Activated naive CD4-positive, alpha-beta T cell treated with anti-CD3 and anti-CD28 coated beads, Interleukin-2, amount 50 U/mL, for 24 hours (primary cell): Measurements from ENCODE around the gene HSD17B2.

ENCODE experiments used
- H3K27ac Mint-ChIP-seq: one replicate; pipeline ENCODE4 v1.8.0; 2021; ENCODE audit warnings: mild to moderate bottlenecking, mixed read lengths
- H3K27me3 Mint-ChIP-seq: one replicate; pipeline ENCODE4 v1.8.0; 2021; ENCODE audit warnings: mixed read lengths
- H3K36me3 Mint-ChIP-seq: one replicate; pipeline ENCODE4 v1.8.0; 2021; ENCODE audit warnings: mixed read lengths
- H3K4me1 Mint-ChIP-seq: one replicate; pipeline ENCODE4 v1.8.0; 2021; ENCODE audit warnings: mixed read lengths
- H3K4me3 Mint-ChIP-seq: one replicate; pipeline ENCODE4 v1.8.0; 2021; ENCODE audit warnings: mild to moderate bottlenecking, mixed read lengths
- H3K9me3 Mint-ChIP-seq: one replicate; pipeline ENCODE4 v1.8.0; 2021; ENCODE audit warnings: mixed read lengths

Gene HSD17B2

GRCh38 chr16:82079892-82080291 lies 44.8 kb downstream of the HSD17B2 start:
- H3K9me3 Mint-ChIP-seq: peaks cover 5% of the 10 kb centered on the region
- H3K27me3 Mint-ChIP-seq: peaks cover 10% of the 10 kb centered on the region
- no peak overlapping the region for H3K27ac Mint-ChIP-seq
- H3K4me1 Mint-ChIP-seq: no peaks in the 10 kb centered on the region
- H3K4me3 Mint-ChIP-seq: no peak overlapping the region
- H3K36me3 Mint-ChIP-seq: no peaks in the 10 kb centered on the region

GRCh38 chr16:82081264-82081663 lies 46.2 kb downstream of the HSD17B2 start:
- no peak overlapping the region for H3K27ac Mint-ChIP-seq
- no peaks in the 10 kb centered on the region for H3K36me3 Mint-ChIP-seq
- H3K4me1 Mint-ChIP-seq: no peaks in the 10 kb centered on the region
- H3K9me3 Mint-ChIP-seq: peaks cover 5% of the 10 kb centered on the region
- H3K4me3 Mint-ChIP-seq: no peak overlapping the region
- peaks cover 5% of the 10 kb centered on the region for H3K27me3 Mint-ChIP-seq

GRCh38 chr16:82082097-82082496 lies 47.0 kb downstream of the HSD17B2 start:
- peaks cover 3% of the 10 kb centered on the region for H3K27me3 Mint-ChIP-seq
- H3K4me3 Mint-ChIP-seq: no peak overlapping the region
- no peak overlapping the region for H3K27ac Mint-ChIP-seq
- no peaks in the 10 kb centered on the region for H3K36me3 Mint-ChIP-seq
- H3K9me3 Mint-ChIP-seq: peaks cover 5% of the 10 kb centered on the region
- no peaks in the 10 kb centered on the region for H3K4me1 Mint-ChIP-seq

- H3K9me3 Mint-ChIP-seq: peaks cover 9% of the 10 kb centered on the region
- H3K36me3 Mint-ChIP-seq: no peaks in the 10 kb centered on the region
- no peak overlapping the region for H3K27ac Mint-ChIP-seq
- H3K27me3 Mint-ChIP-seq: peaks cover 2% of the 10 kb centered on the region
- no peaks in the 10 kb centered on the region for H3K4me1 Mint-ChIP-seq
- no peak overlapping the region for H3K4me3 Mint-ChIP-seq
Measured at GRCh38 chr16:82082543-82083244, 47.6 kb downstream of the HSD17B2 start.

GRCh38 chr16:82083710-82084353 lies 48.8 kb downstream of the HSD17B2 start:
- Mint-ChIP-seq H3K27ac (no peak overlapping the region), H3K4me1 (no peaks in the 10 kb centered on the region), H3K36me3 (no peaks in the 10 kb centered on the region), H3K27me3 (peaks cover 2% of the 10 kb centered on the region), H3K9me3 (peaks cover 5% of the 10 kb centered on the region), H3K4me3 (no peak overlapping the region)

- H3K4me1 Mint-ChIP-seq: no peaks in the 10 kb centered on the region
- H3K27ac Mint-ChIP-seq: no peak overlapping the region
- peaks cover 5% of the 10 kb centered on the region for H3K9me3 Mint-ChIP-seq
- no peak overlapping the region for H3K4me3 Mint-ChIP-seq
- no peaks in the 10 kb centered on the region for H3K36me3 Mint-ChIP-seq
- H3K27me3 Mint-ChIP-seq: peaks cover 2% of the 10 kb centered on the region
Measured at GRCh38 chr16:82085011-82085779, 50.1 kb downstream of the HSD17B2 start.

- Mint-ChIP-seq H3K4me1 (peaks cover 2% of the 10 kb centered on the region), H3K9me3 (peaks cover 5% of the 10 kb centered on the region), H3K27me3 (peaks cover 3% of the 10 kb centered on the region), H3K36me3 (no peaks in the 10 kb centered on the region), H3K27ac (no peak overlapping the region), H3K4me3 (no peak overlapping the region)
Measured at GRCh38 chr16:82088483-82088882, 53.4 kb downstream of the HSD17B2 start.

- Mint-ChIP-seq H3K4me1 (peaks cover 11% of the 10 kb centered on the region), H3K27me3 (peaks cover 4% of the 10 kb centered on the region), H3K36me3 (no peaks in the 10 kb centered on the region), H3K9me3 (peaks cover 5% of the 10 kb centered on the region), H3K27ac (peak overlapping the region; percentile 41), H3K4me3 (no peak overlapping the region)
Measured at GRCh38 chr16:82091241-82091640, 56.2 kb downstream of the HSD17B2 start.

- no peak overlapping the region for H3K4me3 Mint-ChIP-seq
- peaks cover 11% of the 10 kb centered on the region for H3K4me1 Mint-ChIP-seq
- H3K9me3 Mint-ChIP-seq: no peaks in the 10 kb centered on the region
- H3K27me3 Mint-ChIP-seq: peaks cover 4% of the 10 kb centered on the region
- no peaks in the 10 kb centered on the region for H3K36me3 Mint-ChIP-seq
- H3K27ac Mint-ChIP-seq: no peak overlapping the region
Measured at GRCh38 chr16:82092711-82093110, 57.7 kb downstream of the HSD17B2 start.

GRCh38 chr16:82093666-82094300 lies 58.7 kb downstream of the HSD17B2 start:
- Mint-ChIP-seq H3K36me3 (no peaks in the 10 kb centered on the region), H3K27ac (no peak overlapping the region), H3K4me1 (peaks cover 11% of the 10 kb centered on the region), H3K9me3 (no peaks in the 10 kb centered on the region), H3K4me3 (no peak overlapping the region), H3K27me3 (peaks cover 4% of the 10 kb centered on the region)

GRCh38 chr16:82094942-82095540 lies 60.0 kb downstream of the HSD17B2 start:
- Mint-ChIP-seq H3K27ac (no peak overlapping the region), H3K27me3 (peaks cover 4% of the 10 kb centered on the region), H3K36me3 (no peaks in the 10 kb centered on the region), H3K4me1 (peaks cover 11% of the 10 kb centered on the region), H3K4me3 (no peak overlapping the region), H3K9me3 (no peaks in the 10 kb centered on the region)

GRCh38 chr16:82096641-82097040 lies 61.6 kb downstream of the HSD17B2 start:
- Mint-ChIP-seq H3K4me1 (peaks cover 11% of the 10 kb centered on the region), H3K9me3 (no peaks in the 10 kb centered on the region), H3K36me3 (no peaks in the 10 kb centered on the region), H3K27ac (no peak overlapping the region), H3K4me3 (no peak overlapping the region), H3K27me3 (peaks cover 1% of the 10 kb centered on the region)

GRCh38 chr16:82105107-82105506 lies 70.1 kb downstream of the HSD17B2 start:
- Mint-ChIP-seq H3K27me3 (peaks cover 2% of the 10 kb centered on the region), H3K36me3 (no peaks in the 10 kb centered on the region), H3K27ac (no peak overlapping the region), H3K4me3 (no peak overlapping the region), H3K4me1 (no peaks in the 10 kb centered on the region), H3K9me3 (no peaks in the 10 kb centered on the region)

- no peaks in the 10 kb centered on the region for H3K4me1 Mint-ChIP-seq
- H3K9me3 Mint-ChIP-seq: no peaks in the 10 kb centered on the region
- no peaks in the 10 kb centered on the region for H3K27me3 Mint-ChIP-seq
- no peaks in the 10 kb centered on the region for H3K36me3 Mint-ChIP-seq
- no peak overlapping the region for H3K27ac Mint-ChIP-seq
- no peak overlapping the region for H3K4me3 Mint-ChIP-seq
Measured at GRCh38 chr16:82108100-82108499, 73.0 kb downstream of the HSD17B2 start.

- H3K36me3 Mint-ChIP-seq: no peaks in the 10 kb centered on the region
- no peaks in the 10 kb centered on the region for H3K27me3 Mint-ChIP-seq
- no peaks in the 10 kb centered on the region for H3K9me3 Mint-ChIP-seq
- no peak overlapping the region for H3K4me3 Mint-ChIP-seq
- no peak overlapping the region for H3K27ac Mint-ChIP-seq
- no peaks in the 10 kb centered on the region for H3K4me1 Mint-ChIP-seq
Measured at GRCh38 chr16:82108774-82109173, 73.7 kb downstream of the HSD17B2 start.
